Nucleus accumbens (tissue), 56 donors: ENCODE measurements around the gene NDUFA11.
"Not testable (repeated sequence)": the region's sequence is repeated elsewhere in the genome, so short reads cannot be mapped to it uniquely, and the experiment has no call there.

ENCODE experiments used
- DNase-seq, 56 donors: peaks; one replicate each; lab custom pipeline; 2025; lab: John Stamatoyannopoulos, UW

Gene NDUFA11

GRCh38 chr19:5892772-5893275 is 10.8 kb downstream of the NDUFA11 start:
- DNase-seq: no peak

GRCh38 chr19:5891938-5892771 is 11.4 kb downstream of the NDUFA11 start:
- peak in 10 of 56 donors; percentile 2 to 57 (median 18) for DNase-seq

GRCh38 chr19:5891572-5891937 is 12.0 kb downstream of the NDUFA11 start:
- no peak for DNase-seq

- no peak for DNase-seq
Measured at GRCh38 chr19:5890099-5890498, 13.5 kb downstream of the NDUFA11 start.

GRCh38 chr19:5889288-5889971 is 14.2 kb downstream of the NDUFA11 start:
- no peak for DNase-seq

- DNase-seq: not testable (repeated sequence)
Measured at GRCh38 chr19:5884065-5884811, 19.4 kb downstream of the NDUFA11 start.

- not testable (repeated sequence) for DNase-seq
Measured at GRCh38 chr19:5883157-5883873, 20.3 kb downstream of the NDUFA11 start.

GRCh38 chr19:5882421-5882968 is 21.1 kb downstream of the NDUFA11 start:
- DNase-seq: no peak

- DNase-seq: no peak
Measured at GRCh38 chr19:5881543-5882299, 21.9 kb downstream of the NDUFA11 start.

GRCh38 chr19:5880604-5881078 is 22.9 kb downstream of the NDUFA11 start:
- DNase-seq: peak in 3 of 56 donors; percentile 5 to 38 (median 12)

- DNase-seq: no peak
Measured at GRCh38 chr19:5880196-5880595, 23.4 kb downstream of the NDUFA11 start.

- no peak for DNase-seq
Measured at GRCh38 chr19:5877882-5878281, 25.7 kb downstream of the NDUFA11 start.

- DNase-seq: no peak
Measured at GRCh38 chr19:5877427-5877826, 26.2 kb downstream of the NDUFA11 start.

- not testable (repeated sequence) for DNase-seq
Measured at GRCh38 chr19:5874496-5874895, 29.1 kb downstream of the NDUFA11 start.

- no peak for DNase-seq
Measured at GRCh38 chr19:5873617-5874199, 29.9 kb downstream of the NDUFA11 start.

GRCh38 chr19:5870986-5871394 is 32.6 kb downstream of the NDUFA11 start:
- no peak for DNase-seq

GRCh38 chr19:5867201-5868136 is 36.1 kb downstream of the NDUFA11 start:
- DNase-seq: no peak

- no peak for DNase-seq
Measured at GRCh38 chr19:5865772-5866171, 37.8 kb downstream of the NDUFA11 start.
